Fibroblast of pulmonary artery (primary cell): ENCODE measurements around the gene FHIT.
"Not testable (repeated sequence)": the region's sequence is repeated elsewhere in the genome, so short reads cannot be mapped to it uniquely, and the experiment has no call there.

ENCODE experiments used
- DNase-seq: peaks from one replicate; pipeline ENCODE4 v3.0.0-alpha.2; 2010; ENCODE audit warnings: low read depth
- H3K4me3 ChIP-seq: replicated peaks from 2 replicates; pipeline ENCODE4 v1.5.1; 2011; ENCODE audit warnings: low read depth, mild to moderate bottlenecking, control low read depth, low read length, moderate library complexity
- TF ChIP-seq, protein P1 (sequence below): IDR thresholded peaks from 2 replicates; pipeline ENCODE4 v1.5.1; 2011; ENCODE audit warnings: mild to moderate bottlenecking, control low read depth, low read length, inconsistent platforms; ENCODE audit errors: missing control alignments

FHIT gene

DNA sequence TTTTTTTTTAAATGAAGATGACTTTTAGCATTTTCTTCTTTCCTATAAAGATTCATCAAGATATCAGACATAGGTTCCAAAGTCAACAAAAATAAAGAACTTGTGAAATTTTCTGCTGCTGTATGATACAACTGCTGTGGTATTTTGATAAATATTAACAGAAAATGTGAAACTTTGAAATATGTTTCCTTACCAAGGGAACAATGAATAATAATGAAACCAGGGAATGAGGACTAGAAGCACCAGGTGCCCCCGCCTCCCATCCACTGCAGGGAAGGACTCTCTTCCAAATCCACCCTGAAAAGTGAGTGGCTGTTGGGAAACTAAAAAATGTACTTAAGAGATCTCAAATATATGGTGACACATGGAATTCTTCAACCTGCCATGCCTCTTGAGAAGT, 198.4 kb downstream of the FHIT start:
- no peak overlapping the region for H3K4me3 ChIP-seq
- no peak for DNase-seq
- TF ChIP-seq, protein P1, sequence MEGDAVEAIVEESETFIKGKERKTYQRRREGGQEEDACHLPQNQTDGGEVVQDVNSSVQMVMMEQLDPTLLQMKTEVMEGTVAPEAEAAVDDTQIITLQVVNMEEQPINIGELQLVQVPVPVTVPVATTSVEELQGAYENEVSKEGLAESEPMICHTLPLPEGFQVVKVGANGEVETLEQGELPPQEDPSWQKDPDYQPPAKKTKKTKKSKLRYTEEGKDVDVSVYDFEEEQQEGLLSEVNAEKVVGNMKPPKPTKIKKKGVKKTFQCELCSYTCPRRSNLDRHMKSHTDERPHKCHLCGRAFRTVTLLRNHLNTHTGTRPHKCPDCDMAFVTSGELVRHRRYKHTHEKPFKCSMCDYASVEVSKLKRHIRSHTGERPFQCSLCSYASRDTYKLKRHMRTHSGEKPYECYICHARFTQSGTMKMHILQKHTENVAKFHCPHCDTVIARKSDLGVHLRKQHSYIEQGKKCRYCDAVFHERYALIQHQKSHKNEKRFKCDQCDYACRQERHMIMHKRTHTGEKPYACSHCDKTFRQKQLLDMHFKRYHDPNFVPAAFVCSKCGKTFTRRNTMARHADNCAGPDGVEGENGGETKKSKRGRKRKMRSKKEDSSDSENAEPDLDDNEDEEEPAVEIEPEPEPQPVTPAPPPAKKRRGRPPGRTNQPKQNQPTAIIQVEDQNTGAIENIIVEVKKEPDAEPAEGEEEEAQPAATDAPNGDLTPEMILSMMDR, result no peak

DNA sequence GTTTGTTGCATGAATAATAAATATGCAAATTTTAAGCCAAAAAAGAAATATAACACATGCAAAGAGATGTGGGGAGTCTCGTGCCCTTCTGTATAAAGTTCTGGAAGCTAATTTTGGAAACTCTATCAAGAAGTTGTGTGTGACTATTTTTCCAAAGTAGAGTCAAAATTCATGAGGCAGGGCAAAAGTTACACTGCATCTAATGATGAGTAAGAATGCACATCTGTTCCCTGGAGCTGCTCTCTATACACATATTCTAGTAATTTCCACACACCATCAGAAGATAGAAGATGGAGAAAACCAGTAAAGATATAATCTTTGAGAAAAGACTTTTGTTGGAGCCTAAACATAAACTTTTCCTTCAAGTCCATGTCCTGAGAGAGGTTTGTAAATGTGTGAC, 199.6 kb downstream of the FHIT start:
- no peak overlapping the region for H3K4me3 ChIP-seq
- TF ChIP-seq, protein P1, result no peak

DNA sequence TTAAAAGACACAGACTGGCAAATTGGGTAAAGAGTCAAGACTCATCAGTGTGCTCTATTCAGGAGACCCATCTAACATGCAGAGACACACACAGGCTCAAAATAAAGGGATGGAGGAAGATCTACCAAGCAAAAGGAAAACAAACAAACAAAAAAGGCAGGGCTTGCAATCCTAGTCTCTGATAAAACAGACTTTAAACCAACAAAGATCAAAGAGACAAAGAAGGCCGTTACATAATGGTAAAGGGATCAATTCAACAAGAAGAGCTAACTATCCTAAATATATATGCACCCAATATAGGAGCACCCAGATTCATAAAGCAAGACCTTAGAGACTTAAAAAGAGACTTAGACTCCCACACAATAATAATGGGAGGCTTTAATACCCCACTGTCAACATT, 206.1 kb downstream of the FHIT start:
- not testable (repeated sequence) for DNase-seq, H3K4me3 ChIP-seq

More for the DNA sequence above, 199.6 kb downstream of the FHIT start:
- DNase-seq, result no peak

DNA sequence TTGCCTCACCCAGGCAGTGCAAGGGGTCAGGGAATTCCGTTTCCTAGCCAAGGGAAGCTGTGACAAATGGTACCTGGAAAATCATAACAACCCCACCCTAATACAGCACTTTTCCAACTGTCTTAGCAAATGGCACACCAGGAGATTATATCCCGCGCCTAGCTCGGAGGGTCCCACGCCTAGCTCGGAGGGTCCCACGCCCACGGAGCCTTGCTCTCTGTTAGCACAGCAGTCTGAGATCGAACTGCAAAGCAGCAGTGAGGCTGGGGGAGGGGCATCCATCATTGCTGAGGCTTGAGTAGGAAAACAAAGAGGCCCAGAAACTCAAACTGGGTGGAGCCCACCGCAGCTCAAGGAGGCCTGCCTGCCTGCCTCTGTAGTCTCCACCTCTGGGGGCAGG, 208.1 kb downstream of the FHIT start:
- TF ChIP-seq, protein P1, result no peak
- DNase-seq, result no peak
- H3K4me3 ChIP-seq, result no peak overlapping the region

DNA sequence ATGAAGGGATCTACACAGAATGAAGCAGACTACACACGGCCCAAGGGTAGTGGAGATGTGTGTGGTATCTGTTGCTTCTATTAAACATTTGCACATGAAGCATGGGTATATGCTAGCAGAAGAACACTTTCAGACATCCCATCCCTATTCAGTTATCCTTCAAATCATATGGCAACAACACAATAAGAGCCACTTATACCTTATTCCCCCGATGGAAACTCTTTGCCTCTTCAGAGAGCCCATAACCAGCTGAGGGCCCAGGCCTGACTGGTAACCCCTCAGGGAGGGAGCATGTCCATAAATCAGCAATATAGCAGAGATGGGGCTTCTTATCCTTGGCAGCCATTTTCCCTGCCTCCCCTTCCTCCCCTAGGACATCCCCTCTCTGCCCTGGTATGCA, 210.6 kb downstream of the FHIT start:
- no peak overlapping the region for H3K4me3 ChIP-seq
- TF ChIP-seq, protein P1, result no peak
- DNase-seq, result no peak

DNA sequence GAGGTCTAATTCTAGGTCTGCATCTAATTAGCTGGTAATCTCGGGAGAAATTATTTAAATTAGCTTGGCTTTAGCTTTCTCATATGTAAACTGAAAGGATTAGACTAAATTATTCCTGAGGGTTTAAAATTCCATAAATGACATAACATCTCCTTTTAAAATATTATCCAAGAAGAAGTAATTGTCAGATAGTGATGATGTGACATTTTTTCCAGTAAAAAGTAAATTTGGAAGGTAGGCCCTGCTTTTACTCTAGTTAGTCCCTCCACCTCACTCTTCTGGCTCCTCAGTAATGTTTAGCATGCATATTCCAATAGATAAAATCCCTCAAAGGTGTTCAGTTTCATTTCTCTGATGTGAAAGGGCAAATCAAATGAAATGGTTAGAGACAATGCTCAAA, 215.7 kb downstream of the FHIT start:
- TF ChIP-seq, protein P1, result no peak
- no peak overlapping the region for H3K4me3 ChIP-seq
- DNase-seq, result no peak

DNA sequence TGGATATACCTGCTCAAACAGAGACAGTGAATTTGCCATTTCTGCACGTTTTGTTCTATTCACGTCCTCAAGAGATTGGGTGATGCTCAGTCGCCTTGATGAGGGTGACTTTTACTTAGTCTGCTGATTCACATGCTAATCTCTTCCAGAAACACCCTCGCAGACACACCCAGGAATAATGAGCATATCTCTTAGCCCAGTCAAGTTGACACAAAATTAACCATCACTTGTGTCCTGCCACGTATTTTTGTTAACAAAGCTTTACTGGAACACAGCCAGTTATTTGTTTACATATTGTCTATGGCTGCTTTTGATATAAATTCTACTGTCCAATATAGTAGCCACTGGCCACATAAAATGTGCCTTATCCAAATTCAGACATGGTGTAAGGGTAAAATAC, 218.3 kb downstream of the FHIT start:
- H3K4me3 ChIP-seq, result no peak overlapping the region
- TF ChIP-seq, protein P1, result no peak
- no peak for DNase-seq

DNA sequence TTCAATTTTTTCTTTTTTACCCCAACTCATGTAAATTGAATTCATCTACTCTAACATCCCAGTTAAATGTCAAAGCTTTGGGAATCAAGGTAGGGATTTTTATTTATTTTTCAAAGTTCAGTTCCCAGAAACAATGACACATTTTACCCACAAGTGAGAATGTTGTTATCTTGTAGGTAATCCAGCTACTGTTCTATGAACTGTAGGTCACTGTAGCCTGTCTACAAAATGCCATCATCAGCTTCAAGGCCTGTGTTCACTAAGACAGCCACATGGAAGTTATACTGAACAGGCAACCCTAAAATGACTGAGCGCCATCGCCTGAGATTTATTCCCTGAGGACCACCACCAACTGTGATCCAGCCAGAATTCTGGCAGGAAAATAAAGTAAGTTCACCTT, 219.7 kb downstream of the FHIT start:
- TF ChIP-seq, protein P1, result no peak
- no peak for DNase-seq
- no peak overlapping the region for H3K4me3 ChIP-seq
